HL-60 (cell line): ENCODE results near the gene PCDH18.

Experiments used
- CTCF ChIP-seq: IDR thresholded peaks from one replicate; pipeline ENCODE4 v1.5.1; 2011; ENCODE audit warnings: low read length, control low read depth, inconsistent platforms; ENCODE audit not compliant: insufficient read depth
- POLR2AphosphoS5 ChIP-seq: IDR thresholded peaks from 2 replicates; pipeline ENCODE4 v1.6.1; 2012; ENCODE audit warnings: low read depth

- TF ChIP-seq CTCF (no peak), POLR2AphosphoS5 (no peak)
Measured at GRCh38 chr4:137519406-137519805, 12.9 kb downstream of the PCDH18 start.
